ENCODE data around the gene GLIPR2. TPM values are rescaled to one million over a fixed set of nuclear protein-coding genes. Genes with fewer than 3 reads are reported as not detected.
A peak's percentile ranks its signal among the peaks of the same experiment; 100 is the strongest.

Gene GLIPR2
- polyA plus RNA-seq, 3 donors, result 213 to 528 (median 520) TPM

GRCh38 chr9:36162211-36162738 is 25.7 kb downstream of the GLIPR2 start:
- 97% methylated on average over 16 of the region's 17 CpGs for WGBS (ENCODE audit: insufficient coverage)
- H3K4me1 ChIP-seq (ENCODE audit: control insufficient read depth in 1 of 2, insufficient read depth in 2 of 2, low read length in 2 of 2), result peaks cover 32 to 46% of the 10 kb centered on the region in 2 donors
- H3K27ac ChIP-seq (ENCODE audit: low read depth in 1 of 2, low read length in 2 of 2), result no peak overlapping the region
- Mint-ChIP-seq H3K36me3 (peaks cover 55 to 64% of the 10 kb centered on the region in 2 donors), H3K4me3 (no peak overlapping the region), H3K9me3 (peaks cover 0 to 2% (median 0%) of the 10 kb centered on the region in 7 donors), H3K4me1 (peaks cover 40% of the 10 kb centered on the region), H3K27me3 (ENCODE audit: low read depth in 3 of 3) (peaks cover 0 to 4% (median 0%) of the 10 kb centered on the region in 3 donors), H3K27ac (peak overlapping the region in 4 of 7 donors; percentile 41 to 70 (median 56))
- no peak overlapping the region for H3K4me2 ChIP-seq (replicated peaks; ENCODE audit: extremely low read depth, low read length, poor library complexity, severe bottlenecking)
- TF ChIP-seq CTCF (IDR thresholded peaks at IDR 0.05), result no peak
- intact Hi-C loops (cut with micrococcal nuclease), result loop anchor here (10.0 kb wide), 1 partner anchor 127 kb away; the partner anchor contains the start of gene RECK (in 2 of the 2)
- H3K79me2 ChIP-seq (ENCODE audit: insufficient read depth, low read length), result peaks cover 11% of the 10 kb centered on the region
- DNase-seq, result no peak
- H3K36me3 ChIP-seq (replicated peaks in 1 of 2; ENCODE audit: control insufficient read depth in 1 of 2, insufficient read depth in 2 of 2, low read length in 2 of 2), result peaks cover 39 to 55% of the 10 kb centered on the region in 2 donors
- no peak overlapping the region for H3K4me3 ChIP-seq (replicated peaks in 1 of 3; ENCODE audit: low read depth in 2 of 3, low read length in 3 of 3)
- no peak overlapping the region for H2AFZ ChIP-seq (ENCODE audit: insufficient read depth, low read depth, low read length, poor library complexity, severe bottlenecking)
- no peaks in the 10 kb centered on the region for H3K27me3 ChIP-seq (ENCODE audit: control insufficient read depth in 2 of 2, insufficient read depth in 2 of 2, low read length in 2 of 2)
- H4K20me1 ChIP-seq (ENCODE audit: insufficient read depth, low read length), result peaks cover 9% of the 10 kb centered on the region
- no peaks in the 10 kb centered on the region for H3K9me3 ChIP-seq (replicated peaks in 1 of 2; ENCODE audit: control insufficient read depth in 1 of 2, insufficient read depth in 1 of 2, low read length in 2 of 2)
- H3K9ac ChIP-seq (ENCODE audit: insufficient read depth, low read length, poor library complexity, severe bottlenecking), result no peak overlapping the region

- H3K4me3 ChIP-seq (replicated peaks in 1 of 3; ENCODE audit: low read depth in 2 of 3, low read length in 3 of 3), result no peak overlapping the region
- Mint-ChIP-seq H3K4me1 (peaks cover 35% of the 10 kb centered on the region), H3K4me3 (no peak overlapping the region), H3K27me3 (ENCODE audit: low read depth in 3 of 3) (peaks cover 1 to 4% (median 3%) of the 10 kb centered on the region in 3 donors), H3K9me3 (peaks cover 0 to 2% (median 0%) of the 10 kb centered on the region in 7 donors), H3K27ac (peak overlapping the region in 3 of 7 donors; percentile 23 to 65 (median 45)), H3K36me3 (peaks cover 53 to 59% of the 10 kb centered on the region in 2 donors)
- 96% methylated on average over 7 of the region's 9 CpGs for WGBS (ENCODE audit: insufficient coverage)
- peaks cover 11% of the 10 kb centered on the region for H3K79me2 ChIP-seq (ENCODE audit: insufficient read depth, low read length)
- no peak overlapping the region for H2AFZ ChIP-seq (ENCODE audit: insufficient read depth, low read depth, low read length, poor library complexity, severe bottlenecking)
- intact Hi-C loops (cut with micrococcal nuclease), result loop anchor here (10.0 kb wide), 1 partner anchor 128 kb away; the partner anchor contains the start of gene RECK (in 2 of the 2)
- H3K27me3 ChIP-seq (ENCODE audit: control insufficient read depth in 2 of 2, insufficient read depth in 2 of 2, low read length in 2 of 2), result no peaks in the 10 kb centered on the region
- no peak overlapping the region for H3K9ac ChIP-seq (ENCODE audit: insufficient read depth, low read length, poor library complexity, severe bottlenecking)
- peaks cover 24 to 38% of the 10 kb centered on the region in 2 donors for H3K4me1 ChIP-seq (ENCODE audit: control insufficient read depth in 1 of 2, insufficient read depth in 2 of 2, low read length in 2 of 2)
- peaks cover 9% of the 10 kb centered on the region for H4K20me1 ChIP-seq (ENCODE audit: insufficient read depth, low read length)
- DNase-seq, result no peak
- no peak overlapping the region for H3K4me2 ChIP-seq (replicated peaks; ENCODE audit: extremely low read depth, low read length, poor library complexity, severe bottlenecking)
- no peak for TF ChIP-seq CTCF (IDR thresholded peaks at IDR 0.05)
- no peaks in the 10 kb centered on the region for H3K9me3 ChIP-seq (replicated peaks in 1 of 2; ENCODE audit: control insufficient read depth in 1 of 2, insufficient read depth in 1 of 2, low read length in 2 of 2)
- peaks cover 39 to 55% of the 10 kb centered on the region in 2 donors for H3K36me3 ChIP-seq (replicated peaks in 1 of 2; ENCODE audit: control insufficient read depth in 1 of 2, insufficient read depth in 2 of 2, low read length in 2 of 2)
- no peak overlapping the region for H3K27ac ChIP-seq (ENCODE audit: low read depth in 1 of 2, low read length in 2 of 2)
Measured at GRCh38 chr9:36163049-36163785, 26.7 kb downstream of the GLIPR2 start.
